NCI-H146 treated with DMSO at 0.1 percent for 48 hours (cell line): Measurements from ENCODE around the gene SESTD1.

Experiments
- DNase-seq: peaks from one replicate; lab custom pipeline; 2025; ENCODE audit not compliant: unreplicated experiment; lab: John Stamatoyannopoulos, UW

Gene SESTD1

DNA sequence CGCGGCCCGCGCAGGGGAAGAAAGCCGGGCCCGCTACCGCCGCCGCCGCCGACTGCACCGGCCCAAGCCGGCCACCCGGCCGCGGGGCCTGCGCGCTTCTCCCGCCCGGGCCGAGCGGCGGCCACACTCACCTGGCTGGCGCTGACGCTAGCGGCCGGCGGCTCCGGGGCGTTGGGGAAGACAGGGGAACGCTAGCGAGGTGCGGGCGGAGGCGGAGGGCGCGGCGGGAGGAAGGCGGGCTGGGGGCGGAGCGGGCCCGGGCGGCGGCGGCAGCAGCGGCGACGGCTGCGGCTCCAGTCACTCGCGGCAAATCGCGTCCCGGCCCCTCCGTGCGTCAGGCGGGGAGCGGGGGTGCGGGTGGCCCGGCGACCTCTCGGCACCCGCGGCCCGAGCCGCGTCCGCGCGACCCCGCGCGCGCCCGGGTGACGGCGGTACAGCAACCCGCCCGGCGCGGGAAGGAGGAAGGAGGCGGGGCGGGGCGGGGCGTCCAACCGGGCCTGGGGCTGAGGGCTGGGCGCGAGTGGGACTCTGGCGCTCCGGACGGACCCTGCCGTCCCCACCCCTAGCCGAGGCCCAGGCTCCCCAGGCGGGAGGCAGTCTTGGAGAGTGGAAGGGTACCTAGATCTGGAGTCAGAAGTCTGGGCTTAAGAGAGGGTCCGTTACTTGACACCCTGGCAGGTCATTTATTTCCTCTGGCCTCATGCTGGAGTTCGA lies at the start of gene SESTD1:
Gene SESTD1 (minus strand): TSS at position 465 of the 714 bp plus-strand sequence. CDS start 72,991 bp downstream, outside the sequence.
- DNase-seq: peak; percentile 13

- DNase-seq: no peak
These were observed 48.4 kb upstream of the SESTD1 start for GRCh38 chr2:179313057-179313456.

DNA sequence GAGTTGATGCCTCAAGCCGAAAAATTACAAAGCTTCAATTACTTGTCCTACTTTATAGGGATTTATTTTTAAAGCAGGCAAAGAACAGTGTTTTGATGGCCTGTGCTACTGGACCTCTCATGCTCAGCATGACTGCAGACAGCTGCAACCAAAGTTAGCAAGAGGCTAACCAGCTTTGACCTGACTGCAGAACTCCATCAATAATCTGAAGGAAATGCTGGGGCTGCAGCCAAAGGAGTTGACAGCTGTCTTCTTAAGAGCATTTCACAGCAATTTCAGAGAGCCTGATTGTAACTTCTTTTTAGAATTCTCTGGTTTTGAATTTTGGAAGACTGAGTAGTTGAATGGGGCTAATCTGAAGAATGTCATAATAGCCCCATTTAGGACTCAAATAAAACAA lies 46.5 kb upstream of the SESTD1 start:
- DNase-seq: no peak

DNA sequence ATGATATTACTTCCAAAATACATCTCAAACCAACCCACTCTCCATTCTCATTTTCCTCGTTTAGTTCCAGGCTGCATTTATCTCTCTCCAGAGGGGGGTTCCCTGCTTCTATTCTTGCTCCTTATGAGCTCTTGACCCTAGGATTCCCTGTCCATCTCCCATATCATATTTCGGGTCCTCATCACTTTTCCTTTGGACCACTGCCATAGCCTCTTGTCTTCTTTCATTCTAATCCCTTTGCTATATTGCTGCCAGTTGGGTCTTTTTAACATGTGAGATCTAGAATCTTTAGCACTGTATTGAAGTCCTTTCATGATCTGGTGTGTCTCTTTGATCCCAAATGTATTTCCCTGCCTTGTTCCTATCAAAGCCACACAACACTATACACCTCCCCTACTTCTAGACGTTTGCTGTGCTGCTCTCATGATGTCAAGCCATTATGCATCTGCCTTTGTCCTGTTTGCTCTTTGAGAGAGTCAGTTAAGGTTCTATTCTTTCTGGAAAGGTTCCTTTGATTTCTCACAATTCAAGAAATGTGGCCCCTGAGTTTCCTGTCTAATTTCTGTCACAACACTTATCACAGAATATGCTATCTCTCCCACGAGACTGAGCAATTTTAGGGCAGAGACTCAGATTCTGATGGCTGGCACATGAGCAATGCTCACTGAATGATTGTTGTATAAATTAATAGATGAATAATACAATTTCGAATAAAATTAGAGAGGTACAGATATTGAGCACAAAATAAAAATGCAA lies 43.2 kb upstream of the SESTD1 start:
- DNase-seq: no peak

DNA sequence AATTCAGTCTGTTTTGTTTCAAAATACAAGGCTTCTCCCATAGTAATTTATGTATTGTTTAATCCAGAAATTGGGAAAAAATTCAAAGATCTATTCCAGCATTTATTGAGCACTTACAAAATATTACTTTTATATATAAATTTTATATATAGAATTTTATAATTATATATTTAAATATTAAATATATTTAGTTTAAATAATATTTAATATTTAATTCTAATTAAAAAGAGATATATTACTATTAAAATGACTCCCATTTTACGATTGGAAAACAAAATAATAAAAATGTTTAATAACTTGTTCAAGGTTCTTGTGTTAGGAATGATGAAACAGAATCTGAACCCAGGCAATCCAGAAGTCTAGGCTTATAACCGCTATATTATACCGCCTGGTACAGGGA lies 40.5 kb upstream of the SESTD1 start:
- no peak for DNase-seq

DNA sequence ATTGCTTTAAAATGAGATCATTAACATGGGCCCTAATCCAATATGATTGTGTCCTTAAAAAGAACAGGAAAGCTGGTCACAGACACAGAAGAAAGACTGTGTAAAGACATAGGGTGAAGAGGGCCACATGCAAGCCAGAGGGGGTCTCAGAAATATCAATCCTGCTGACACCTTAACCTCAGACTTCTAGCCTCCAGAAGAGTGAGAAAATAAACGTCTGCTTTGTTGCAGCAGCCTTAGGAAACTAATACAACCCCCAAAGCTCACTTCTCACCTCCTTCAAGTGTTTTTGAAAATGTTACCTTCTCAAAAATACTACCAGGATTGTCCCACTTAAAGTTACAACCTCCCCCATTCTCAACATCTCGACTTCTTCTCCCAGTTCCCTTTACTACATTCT lies 39.8 kb upstream of the SESTD1 start:
- DNase-seq: no peak

DNA sequence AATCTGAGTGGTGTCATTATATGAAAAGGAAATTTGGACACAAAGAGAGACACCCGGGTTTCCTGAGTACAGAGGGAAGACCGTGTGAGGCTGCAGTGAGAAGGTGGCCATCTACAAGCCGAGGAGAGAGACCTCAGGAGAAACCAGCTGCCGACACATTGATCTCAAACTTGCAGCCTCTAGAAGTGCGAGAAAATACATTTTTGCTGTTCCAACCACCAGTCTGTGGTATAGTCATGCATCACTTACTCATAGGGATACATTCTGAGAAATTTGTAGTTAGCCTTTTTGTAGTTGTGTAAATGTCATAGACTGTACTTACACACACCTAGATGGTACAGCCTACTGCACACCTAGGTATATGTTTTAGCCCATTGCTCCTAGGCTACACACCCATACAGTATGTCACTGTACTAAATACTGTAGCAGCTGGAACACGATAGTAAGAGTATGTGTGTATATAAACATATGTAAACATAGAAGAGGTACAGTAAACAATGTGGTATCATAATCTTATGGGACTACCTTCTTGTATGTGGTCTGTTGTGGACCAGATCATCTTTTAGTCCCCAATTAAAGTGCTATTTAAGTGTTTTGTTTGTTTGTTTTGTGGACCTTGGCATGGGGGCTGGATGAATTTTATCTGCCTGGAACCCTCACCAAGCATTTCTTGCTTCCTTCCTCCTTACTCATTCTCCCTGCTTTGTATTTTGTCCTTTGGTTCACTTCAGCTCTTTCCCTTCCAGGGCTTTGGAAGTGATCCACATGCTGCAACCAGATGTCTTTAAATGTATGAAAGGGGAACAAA lies 38.3 kb upstream of the SESTD1 start:
- DNase-seq: no peak

GRCh38 chr2:179302149-179302548 lies 37.5 kb upstream of the SESTD1 start:
- DNase-seq: no peak

- no peak for DNase-seq
These were observed 34.0 kb upstream of the SESTD1 start for GRCh38 chr2:179298666-179299065.

- DNase-seq: no peak
These were observed 33.3 kb upstream of the SESTD1 start for GRCh38 chr2:179297927-179298326.

GRCh38 chr2:179290329-179290728 lies 25.7 kb upstream of the SESTD1 start:
- DNase-seq: no peak

DNA sequence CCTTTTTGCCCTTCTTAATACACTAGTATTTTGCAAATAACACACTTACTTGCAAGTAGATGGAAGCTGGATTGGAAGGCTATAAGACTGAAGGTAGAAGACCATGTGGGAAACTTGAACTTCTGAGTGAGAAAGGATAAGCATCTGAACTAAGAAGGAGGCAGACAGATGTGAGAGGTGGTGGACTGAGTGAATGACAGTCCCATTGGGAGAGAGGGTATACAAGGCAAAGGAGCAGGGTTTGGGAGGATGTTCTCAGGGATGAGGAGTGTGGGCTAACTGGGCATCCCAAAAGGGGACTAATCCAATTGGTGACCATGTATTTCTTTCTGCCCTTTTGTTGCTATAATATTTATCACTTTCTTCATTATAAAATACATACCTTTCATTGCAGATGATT lies 20.4 kb upstream of the SESTD1 start:
- DNase-seq: no peak

- no peak for DNase-seq
These were observed 13.0 kb upstream of the SESTD1 start for GRCh38 chr2:179277429-179278196.

- DNase-seq: no peak
These were observed 10.8 kb upstream of the SESTD1 start for GRCh38 chr2:179275253-179276012.

DNA sequence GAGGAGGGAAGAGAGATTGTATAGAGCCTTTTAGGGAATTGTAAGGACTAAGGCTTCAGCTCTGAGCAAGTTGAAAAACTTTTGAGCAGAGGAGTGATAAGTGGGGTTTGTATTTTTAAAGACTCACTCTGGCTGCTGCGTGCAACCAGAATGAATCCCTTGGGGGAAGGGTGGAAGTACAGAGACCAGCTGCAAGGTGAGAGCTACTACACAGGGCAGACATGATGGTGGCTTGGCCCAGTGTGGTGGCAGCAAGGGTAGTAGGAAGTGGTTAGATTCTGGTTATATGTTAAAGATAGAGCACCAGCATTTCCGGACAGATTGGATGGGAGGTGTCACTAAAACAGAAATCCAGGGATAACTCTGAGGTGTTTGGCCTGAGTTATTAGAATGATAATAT lies 10.1 kb upstream of the SESTD1 start:
- no peak for DNase-seq

- peak; percentile 31 for DNase-seq
These were observed 8.9 kb upstream of the SESTD1 start for GRCh38 chr2:179273461-179273962.

DNA sequence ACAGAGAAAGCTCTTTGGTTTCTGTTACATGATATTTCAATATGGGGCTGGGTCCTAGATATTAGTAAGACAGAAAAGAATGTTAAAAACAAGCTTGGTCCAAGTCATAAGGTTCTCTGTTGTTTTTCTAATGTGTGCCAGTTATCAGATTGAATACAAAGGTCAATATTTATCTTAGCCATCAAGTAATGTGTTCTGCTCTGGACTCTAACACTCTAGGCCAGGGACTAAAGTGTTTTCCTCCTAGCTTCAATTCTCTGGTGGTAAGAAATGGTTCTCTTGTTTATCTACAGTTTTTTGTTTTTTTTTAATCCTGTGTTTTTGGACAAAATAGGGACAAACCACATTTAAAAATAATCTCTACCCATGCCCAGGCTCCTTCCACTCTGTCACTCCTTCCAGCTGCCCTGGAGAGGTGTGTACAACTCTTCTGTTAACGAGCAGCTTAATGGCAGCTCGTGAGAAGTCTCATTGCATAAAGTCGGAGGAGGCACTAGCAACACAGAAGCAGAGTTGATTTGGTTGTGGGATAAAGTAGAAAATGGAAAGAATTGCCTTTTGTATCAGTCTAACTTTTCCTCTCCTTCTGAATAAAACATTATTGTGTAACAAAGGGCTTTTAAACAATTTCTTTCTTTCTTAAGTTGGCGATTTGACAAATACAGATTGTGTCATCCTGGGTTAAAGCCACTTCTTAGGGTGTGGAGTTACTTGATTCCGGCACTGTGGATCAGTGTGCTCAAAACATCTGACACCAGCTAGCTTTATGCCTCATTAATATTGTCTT lies 8.0 kb upstream of the SESTD1 start:
- peak; percentile 29 for DNase-seq

DNA sequence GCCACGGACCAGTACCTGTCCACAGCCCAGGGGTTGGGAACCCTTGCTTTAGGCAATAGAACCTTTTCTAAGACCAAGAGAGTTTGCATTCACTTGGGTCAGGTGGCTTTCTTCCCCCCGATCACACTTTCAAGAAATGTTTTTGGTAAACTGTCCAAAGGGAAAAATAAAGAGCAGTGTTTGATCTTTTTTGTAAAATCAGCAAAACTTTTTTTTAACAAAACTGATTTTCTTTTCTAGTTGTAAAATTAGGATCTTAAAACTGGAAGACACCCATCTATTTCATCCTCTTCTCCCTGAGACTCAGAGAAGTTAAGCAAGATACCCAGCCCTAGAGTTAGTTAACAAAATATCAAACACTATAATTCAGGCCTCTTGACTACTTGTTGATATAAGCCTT lies 6.1 kb upstream of the SESTD1 start:
- no peak for DNase-seq

- peak; percentile 63 for DNase-seq
These were observed 3.8 kb upstream of the SESTD1 start for GRCh38 chr2:179268277-179268925.
